Parathyroid adenoma (tissue), 2 donors: ENCODE data around the gene HOXD8.

ENCODE experiments used
- H2AFZ ChIP-seq: fragments of 300-600 bp; sonication (generic); one replicate; pipeline ENCODE4 v1.7.0; 2017; ENCODE audit warnings: antibody characterized with exemption, mild to moderate bottlenecking
- H3K27ac ChIP-seq: fragments of 300-600 bp; sonication (generic); one replicate; pipeline ENCODE4 v1.7.0; 2017
- H3K27me3 ChIP-seq: fragments of 300-600 bp; sonication (generic); one replicate; pipeline ENCODE4 v1.7.0; 2017; ENCODE audit warnings: low read length; ENCODE audit not compliant: control insufficient read depth, insufficient read depth
- H3K36me3 ChIP-seq: fragments of 300-600 bp; sonication (generic); one replicate; pipeline ENCODE4 v1.7.0; 2017; ENCODE audit warnings: low read length; ENCODE audit not compliant: control insufficient read depth, insufficient read depth
- H3K4me1 ChIP-seq: fragments of 300-600 bp; sonication (generic); one replicate; pipeline ENCODE4 v1.7.0; 2017; ENCODE audit warnings: control low read depth
- H3K4me2 ChIP-seq: fragments of 300-600 bp; sonication (generic); one replicate; pipeline ENCODE4 v1.7.0; 2017; ENCODE audit warnings: low read length
- H3K4me3 ChIP-seq: fragments of 300-600 bp; sonication (generic); one replicate; pipeline ENCODE4 v1.7.0; 2017; ENCODE audit warnings: low read depth, low read length
- H3K79me2 ChIP-seq: fragments of 300-600 bp; sonication (generic); one replicate; pipeline ENCODE4 v1.7.0; 2017; ENCODE audit warnings: control low read depth
- H3K9ac ChIP-seq: fragments of 300-600 bp; sonication (generic); one replicate; pipeline ENCODE4 v1.7.0; 2017; ENCODE audit warnings: mild to moderate bottlenecking
- H3K9me3 ChIP-seq: fragments of 300-600 bp; sonication (generic); one replicate; pipeline ENCODE4 v1.7.0; 2017; ENCODE audit warnings: low read length; ENCODE audit not compliant: control insufficient read depth
- TF ChIP-seq, protein P1 (sequence below): fragments of 300-600 bp; sonication (generic); IDR thresholded peaks from one replicate; pipeline ENCODE4 v1.7.0; 2017; ENCODE audit warnings: antibody characterized with exemption, mild to moderate bottlenecking
- donor health status: primary hyperparathyroidism.

The HOXD8 gene

DNA sequence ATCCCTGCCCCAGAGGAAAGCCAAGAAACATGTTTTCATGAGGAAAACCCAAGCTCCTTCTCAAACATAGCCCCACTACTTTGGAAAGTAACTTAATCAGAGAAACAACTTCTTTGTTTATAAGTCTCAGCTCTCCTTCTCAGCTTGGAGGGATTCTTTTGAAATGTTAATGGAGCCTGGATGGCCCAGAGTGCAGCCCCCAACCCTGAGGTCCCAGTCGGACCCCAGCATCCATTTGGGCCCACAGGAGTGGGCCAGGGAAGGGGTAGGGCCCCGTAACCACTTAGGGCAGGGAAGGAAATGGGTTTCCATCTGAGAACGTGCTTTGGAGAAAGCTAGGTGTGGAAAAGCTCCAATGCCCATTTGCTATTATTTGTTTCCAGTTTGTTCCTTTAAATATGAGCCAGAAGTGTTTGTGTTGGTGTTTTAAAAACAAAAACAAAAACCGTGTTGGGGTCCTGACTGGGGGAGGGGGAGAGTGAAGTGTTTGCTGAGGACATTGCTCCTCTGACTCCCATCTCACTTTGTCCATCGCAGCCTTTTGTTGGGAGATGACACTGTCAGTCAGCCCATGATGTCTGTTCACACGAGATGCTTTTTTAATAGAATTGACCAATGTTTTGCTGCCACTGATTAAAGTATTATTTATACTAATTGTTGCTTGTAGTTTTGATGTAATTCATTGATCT, 26.0 kb downstream of the HOXD8 start:
- no peaks in the 10 kb centered on the region for H3K36me3 ChIP-seq
- no peaks in the 10 kb centered on the region for H3K4me1 ChIP-seq
- H3K27ac ChIP-seq, result no peak overlapping the region
- TF ChIP-seq, protein P1, sequence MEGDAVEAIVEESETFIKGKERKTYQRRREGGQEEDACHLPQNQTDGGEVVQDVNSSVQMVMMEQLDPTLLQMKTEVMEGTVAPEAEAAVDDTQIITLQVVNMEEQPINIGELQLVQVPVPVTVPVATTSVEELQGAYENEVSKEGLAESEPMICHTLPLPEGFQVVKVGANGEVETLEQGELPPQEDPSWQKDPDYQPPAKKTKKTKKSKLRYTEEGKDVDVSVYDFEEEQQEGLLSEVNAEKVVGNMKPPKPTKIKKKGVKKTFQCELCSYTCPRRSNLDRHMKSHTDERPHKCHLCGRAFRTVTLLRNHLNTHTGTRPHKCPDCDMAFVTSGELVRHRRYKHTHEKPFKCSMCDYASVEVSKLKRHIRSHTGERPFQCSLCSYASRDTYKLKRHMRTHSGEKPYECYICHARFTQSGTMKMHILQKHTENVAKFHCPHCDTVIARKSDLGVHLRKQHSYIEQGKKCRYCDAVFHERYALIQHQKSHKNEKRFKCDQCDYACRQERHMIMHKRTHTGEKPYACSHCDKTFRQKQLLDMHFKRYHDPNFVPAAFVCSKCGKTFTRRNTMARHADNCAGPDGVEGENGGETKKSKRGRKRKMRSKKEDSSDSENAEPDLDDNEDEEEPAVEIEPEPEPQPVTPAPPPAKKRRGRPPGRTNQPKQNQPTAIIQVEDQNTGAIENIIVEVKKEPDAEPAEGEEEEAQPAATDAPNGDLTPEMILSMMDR, result no peak
- H3K4me3 ChIP-seq, result no peak overlapping the region
- no peak overlapping the region for H3K4me2 ChIP-seq
- H3K27me3 ChIP-seq, result peaks cover 23% of the 10 kb centered on the region
- no peak overlapping the region for H2AFZ ChIP-seq
- H3K79me2 ChIP-seq, result no peaks in the 10 kb centered on the region
- H3K9me3 ChIP-seq, result no peaks in the 10 kb centered on the region
- no peak overlapping the region for H3K9ac ChIP-seq

DNA sequence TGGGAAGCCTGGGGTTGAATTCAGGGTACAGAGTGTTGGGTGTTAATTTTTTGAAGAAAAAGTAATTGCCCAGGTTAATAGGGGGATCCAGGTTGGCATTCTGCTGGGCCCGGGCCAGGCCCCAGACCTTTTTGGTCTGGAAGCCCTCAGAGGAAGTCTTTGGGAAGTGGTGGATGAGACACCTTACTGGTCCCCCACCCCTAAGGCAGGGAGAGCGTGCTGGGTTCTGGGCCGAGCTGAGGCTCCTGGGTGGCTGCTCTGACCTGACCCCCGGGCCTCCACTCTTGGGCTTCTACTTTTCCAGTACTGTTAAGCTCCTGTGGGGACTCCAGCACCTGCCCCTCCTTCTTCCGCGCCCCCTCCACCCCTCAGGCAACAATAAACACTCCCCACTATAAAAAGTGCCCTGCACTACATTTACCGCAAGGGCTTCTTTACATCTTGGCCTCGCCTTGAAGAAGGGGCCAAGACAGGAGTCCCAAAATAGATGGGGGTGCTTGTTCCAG, 26.8 kb downstream of the HOXD8 start:
- Histone ChIP-seq H2AFZ (no peak overlapping the region), H3K4me3 (no peak overlapping the region), H3K4me2 (no peak overlapping the region), H3K79me2 (no peaks in the 10 kb centered on the region), H3K36me3 (no peaks in the 10 kb centered on the region), H3K27me3 (peaks cover 27% of the 10 kb centered on the region), H3K27ac (no peak overlapping the region), H3K4me1 (no peaks in the 10 kb centered on the region), H3K9me3 (no peaks in the 10 kb centered on the region), H3K9ac (no peak overlapping the region)
- TF ChIP-seq, protein P1, result no peak

DNA sequence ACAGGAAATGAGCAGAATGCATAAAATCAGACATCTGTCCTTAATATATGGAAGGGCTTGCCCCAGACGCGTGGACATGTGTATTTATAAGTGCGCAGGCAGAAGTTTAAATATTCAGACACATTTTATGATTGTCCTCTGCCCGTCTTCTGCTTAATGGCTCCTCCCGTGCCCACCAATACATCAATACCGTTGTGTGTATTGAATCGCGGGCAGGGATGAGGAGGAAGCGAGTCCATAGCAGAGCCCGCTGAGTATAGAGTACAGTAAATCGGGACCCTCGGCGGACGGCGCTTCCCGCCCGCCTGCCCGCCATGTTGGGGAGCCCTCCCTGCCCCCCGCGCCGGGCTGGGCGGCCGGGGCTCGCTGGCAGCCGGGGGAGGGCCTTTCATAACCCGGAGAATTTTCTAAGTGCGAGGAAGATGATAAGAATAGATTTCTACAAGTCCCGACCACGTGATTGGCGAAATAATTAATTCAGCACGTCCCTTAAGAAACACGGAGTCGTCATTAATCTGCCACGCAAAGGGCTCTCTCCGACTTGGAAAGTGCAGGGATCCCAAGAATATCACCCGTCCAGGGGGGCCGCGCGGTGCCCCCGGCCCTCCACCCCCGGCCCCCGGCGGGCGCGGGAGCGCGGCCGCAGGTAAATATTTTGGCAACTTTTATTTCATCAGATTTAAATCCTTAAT, 27.4 kb downstream of the HOXD8 start, which contains the start of gene HOXD3:
Gene HOXD3, plus strand, starts transcription at position 501 of the 692 bp plus-strand sequence. CDS start 11,808 bp downstream, outside the sequence.
- TF ChIP-seq, protein P1, result no peak
- Histone ChIP-seq H3K4me2 (no peak within 1 kb of the TSS), H3K27ac (no peak within 1 kb of the TSS), H3K9me3 (no peaks in the 10 kb centered on the region), H3K36me3 (no peaks in the 10 kb centered on the region), H3K4me1 (no peaks in the 10 kb centered on the region), H2AFZ (no peak within 1 kb of the TSS), H3K4me3 (no peak within 1 kb of the TSS), H3K27me3 (peaks cover 27% of the 10 kb centered on the region), H3K9ac (no peak within 1 kb of the TSS), H3K79me2 (no peaks in the 10 kb centered on the region)

DNA sequence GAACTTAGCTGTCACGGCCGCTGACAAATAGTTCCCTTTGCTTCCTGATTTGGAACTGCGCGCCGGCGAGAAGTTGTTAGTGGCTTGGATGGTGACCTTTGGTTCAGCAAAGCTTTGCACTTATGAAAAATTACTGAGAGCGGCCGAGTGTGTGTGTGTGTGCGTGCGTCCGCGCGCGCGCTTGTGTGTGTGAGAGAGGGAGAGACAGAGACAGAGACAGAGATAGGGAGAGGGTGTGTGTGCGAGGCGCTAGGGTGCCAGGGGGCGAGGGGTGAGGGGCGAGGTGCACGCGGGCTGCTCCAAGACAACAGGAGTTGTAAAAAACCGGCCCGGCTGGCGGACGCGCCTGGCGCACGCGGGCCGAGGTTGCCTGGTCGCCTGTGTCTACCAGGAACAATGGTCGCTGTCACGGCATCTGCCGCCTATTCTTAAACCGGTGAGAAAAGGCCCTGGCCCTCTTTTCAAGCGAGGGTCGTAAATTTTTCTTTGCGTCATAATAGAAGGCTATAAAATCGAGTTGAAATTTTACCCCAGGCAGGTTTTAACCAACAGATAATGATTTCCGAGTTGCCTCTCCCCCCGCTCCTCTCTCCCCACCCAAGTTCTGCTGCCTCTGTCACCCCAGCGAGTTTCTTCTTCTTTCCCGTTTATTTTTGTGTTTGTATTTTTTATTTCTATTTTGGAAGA, 28.1 kb downstream of the HOXD8 start:
- no peak overlapping the region for H3K9ac ChIP-seq
- H3K79me2 ChIP-seq, result no peaks in the 10 kb centered on the region
- H3K9me3 ChIP-seq, result no peaks in the 10 kb centered on the region
- no peaks in the 10 kb centered on the region for H3K36me3 ChIP-seq
- H3K4me3 ChIP-seq, result no peak overlapping the region
- H3K4me1 ChIP-seq, result no peaks in the 10 kb centered on the region
- no peak overlapping the region for H3K27ac ChIP-seq
- H3K27me3 ChIP-seq, result peaks cover 27% of the 10 kb centered on the region
- TF ChIP-seq, protein P1, result no peak
- no peak overlapping the region for H2AFZ ChIP-seq
- H3K4me2 ChIP-seq, result no peak overlapping the region
